ENCODE results near the gene PHF20.
"Not testable (repeated sequence)": the region's sequence is repeated elsewhere in the genome, so short reads cannot be mapped to it uniquely, and the experiment has no call there.

The PHF20 gene

DNA sequence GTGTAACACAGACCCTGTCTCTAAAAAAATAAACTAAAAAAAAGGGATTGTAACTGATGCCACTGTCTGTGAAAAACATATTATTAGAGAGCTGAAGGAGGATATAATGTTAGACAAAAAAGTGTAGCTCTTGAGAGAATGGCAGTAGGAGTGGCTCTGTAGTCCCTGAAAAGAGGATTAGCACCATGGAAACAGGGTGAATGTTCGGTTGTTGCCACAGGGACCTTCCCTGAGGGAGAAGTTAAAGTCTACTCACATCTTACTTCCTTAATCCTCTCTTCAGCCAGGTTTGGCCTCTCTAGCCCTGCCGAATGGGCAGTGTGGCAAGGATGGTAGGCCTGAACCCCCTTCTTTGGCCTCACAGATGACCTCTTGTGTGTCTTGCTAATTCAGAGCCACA lies 170.4 kb downstream of the PHF20 start:
- DNase-seq, result no peak

DNA sequence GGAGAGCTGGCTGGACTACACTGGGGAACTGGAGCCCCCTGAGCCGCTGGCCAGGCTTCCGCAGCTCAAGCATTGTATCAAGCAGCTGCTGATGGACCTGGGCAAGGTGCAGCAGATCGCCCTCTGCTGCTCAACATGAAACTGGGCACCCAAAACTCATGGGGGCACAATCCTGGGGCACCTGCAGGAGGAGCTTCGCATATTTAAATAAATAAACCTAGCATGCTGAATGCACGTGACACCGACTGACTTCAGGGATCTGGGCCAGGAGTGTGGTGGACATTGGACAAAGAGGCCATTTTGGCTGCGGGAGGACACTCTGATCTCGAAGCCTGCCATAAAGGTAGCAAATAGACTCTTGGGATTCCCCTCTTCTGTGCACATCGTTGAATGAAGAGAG lies 175.7 kb downstream of the PHF20 start:
- peak; percentile 12 for DNase-seq

DNA sequence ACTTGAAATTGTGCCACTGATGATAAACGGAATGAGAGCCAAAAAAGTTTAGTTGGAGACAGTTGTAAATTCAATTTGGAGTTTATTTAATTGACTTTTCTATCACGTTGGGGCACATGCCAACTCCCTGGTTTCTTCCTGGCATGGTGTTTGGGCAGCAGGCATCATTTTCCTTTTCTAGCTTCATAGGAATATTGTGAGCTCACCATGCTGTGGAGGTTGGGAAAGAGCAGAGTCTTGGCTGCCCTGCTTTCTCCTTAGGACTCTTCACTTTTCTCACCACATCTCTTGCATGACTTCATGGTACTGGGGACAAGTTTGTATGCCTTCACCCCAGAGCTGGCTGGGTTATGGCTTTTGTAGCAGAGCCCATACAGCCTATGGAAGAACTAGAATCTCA lies 176.1 kb downstream of the PHF20 start:
- DNase-seq, result no peak

DNA sequence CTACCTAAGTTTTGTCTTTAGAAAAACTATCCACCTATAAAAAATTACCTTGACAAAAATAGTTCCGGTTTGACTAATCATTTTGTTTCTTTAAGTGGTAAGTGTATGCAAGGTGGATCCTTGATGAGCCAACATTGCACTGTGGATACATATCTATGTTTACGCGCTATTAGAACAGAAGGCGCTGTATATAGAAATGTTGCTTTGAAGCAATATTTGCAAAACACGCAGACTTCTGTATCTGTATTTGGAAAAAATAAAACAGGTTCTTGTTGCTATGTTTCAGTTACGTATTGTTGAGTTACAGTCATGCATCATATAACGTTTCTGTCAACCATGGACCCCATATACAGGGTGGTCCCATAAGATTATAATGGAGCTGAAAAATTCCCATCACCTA lies 178.3 kb downstream of the PHF20 start:
- DNase-seq, result no peak

DNA sequence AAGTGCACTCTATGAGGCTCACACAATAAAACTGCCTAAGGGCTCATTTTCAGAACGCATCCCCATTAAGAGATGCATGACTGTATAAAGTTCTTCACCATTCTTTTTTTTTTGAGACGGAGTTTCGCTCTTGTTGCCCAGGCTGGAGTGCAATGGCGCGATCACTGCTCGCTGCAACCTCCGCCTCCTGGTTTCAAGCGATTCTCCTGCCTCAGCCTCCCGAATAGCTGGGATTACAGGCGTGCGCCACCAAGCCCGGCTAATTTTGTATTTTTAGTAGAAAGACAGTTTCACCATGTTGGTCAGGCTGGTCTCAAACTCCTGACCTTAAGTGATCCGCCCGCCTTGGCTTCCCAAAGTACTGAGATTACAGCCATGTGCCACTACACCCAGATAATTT lies 180.3 kb downstream of the PHF20 start:
- DNase-seq, result not testable (repeated sequence)

DNA sequence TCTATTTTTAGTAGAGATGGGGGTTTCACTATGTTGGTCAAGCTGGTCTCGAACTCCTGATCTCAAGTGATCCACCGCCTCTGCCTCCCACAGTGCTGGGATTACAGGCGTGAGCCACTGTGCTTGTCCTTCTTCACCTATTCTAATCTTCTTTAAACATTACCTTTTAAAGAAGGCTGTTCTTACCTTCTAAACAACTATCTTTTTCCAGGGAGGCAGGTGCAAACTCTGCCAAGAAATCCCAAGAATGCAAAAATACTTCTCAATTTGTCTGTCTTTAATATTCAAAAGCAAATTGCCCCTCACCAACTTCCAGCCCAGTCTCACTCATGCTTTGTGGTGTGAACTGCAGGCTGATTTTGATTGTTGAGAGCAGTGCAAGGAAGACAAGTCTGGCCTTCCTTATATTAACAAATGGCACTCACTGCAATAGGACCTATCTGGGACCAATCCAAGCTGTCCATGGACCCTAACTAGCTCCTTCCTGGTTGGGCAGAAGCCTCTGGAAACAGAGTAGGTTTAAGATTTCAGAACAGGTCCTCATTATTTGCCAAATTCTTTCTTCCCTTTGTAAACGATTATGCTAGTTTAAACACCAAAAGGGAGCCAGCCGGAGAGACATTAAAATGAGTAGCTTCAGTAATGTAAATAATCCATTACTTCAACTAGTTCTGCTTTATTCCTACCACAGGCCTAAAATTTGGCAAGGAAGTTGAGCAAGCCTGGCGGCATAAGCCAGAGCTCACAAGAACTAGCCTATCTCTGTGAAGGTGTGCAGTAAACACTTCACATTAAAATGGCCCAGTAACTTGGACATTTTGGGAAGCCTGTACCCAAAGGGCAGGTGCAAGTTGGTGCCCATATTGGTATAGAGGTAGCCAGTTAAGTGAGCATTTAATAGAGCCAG lies 180.9 kb downstream of the PHF20 start:
- DNase-seq, result no peak

DNA sequence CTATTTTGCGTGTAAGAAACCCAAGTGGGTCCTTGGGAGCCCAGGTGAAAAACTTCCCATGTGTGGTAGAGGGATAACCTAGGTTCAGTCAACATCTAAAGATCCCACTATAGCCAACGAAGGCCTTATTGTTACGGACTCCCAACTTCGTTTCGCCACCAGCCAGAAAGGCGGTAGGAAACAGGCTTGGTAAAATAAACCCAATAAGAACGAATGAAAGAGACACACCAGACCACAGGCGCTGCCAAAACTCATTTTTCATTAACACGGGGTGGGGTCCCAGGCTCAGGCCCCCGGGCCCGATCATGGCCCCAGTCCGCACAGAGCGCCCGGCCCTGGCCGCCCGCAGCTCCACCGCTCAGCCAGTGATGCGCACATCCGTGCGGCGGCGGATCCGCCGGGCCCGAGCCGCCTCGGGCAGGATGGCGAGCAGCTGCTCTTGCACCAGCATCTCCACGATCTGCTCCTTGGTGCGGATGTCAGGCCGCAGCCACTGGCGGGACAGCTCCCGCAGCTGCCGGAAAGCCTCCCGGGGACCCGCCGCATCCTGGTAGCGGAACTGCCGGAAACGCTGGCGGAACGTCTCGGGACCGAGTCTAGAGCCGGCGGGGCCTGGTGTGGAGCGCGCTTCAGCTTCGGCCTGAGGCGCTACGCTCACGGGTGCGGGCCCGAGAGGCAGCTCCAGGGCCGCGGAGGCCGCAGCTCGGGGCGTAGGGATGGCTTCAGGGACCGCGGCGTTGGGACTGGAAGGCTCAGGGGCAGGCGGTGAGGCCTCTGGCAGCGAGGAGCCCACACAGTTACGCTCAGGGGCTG lies 181.8 kb downstream of the PHF20 start:
- peak; percentile 60 for DNase-seq

DNA sequence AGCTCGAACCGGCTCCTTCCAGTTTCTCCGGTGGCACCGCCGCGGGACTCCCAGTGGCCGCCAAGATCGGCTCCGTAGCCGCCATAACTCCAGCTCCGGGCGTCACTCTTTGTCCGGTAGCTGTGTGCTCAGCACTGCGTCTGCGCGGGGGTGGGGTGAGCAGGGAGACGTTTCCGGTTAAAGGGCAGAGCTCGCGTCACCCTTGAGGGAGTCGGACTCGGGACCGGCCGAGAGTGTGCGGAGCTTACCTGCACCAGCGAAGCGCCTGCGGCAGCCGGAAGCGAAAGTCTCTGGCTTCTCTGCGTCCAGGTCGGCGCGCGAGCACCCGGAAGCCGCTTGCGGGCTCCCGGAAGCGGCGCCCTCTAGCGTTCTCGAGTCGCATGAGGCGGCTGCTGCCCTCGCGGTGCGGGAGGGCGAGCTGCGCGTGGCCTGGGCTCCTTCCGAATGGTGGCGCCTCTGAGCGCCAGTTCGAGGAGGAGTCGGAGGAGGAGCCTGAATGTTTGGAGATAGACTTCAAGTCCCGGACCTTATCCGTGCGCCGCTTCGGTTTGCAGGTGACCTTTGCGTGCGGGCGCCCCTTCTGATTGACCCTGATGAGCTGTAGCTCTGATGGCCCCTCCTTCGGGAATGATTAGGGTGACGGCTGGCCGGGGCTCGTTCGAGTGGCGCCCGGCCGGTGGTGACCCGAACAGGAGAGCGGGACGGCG lies 182.5 kb downstream of the PHF20 start, which contains the start of gene SCAND1:
SCAND1 (minus strand) TSS at position 303 of the 707 bp plus-strand sequence; CDS start at position 85, 218 bp downstream.
- peak; percentile 96 for DNase-seq

DNA sequence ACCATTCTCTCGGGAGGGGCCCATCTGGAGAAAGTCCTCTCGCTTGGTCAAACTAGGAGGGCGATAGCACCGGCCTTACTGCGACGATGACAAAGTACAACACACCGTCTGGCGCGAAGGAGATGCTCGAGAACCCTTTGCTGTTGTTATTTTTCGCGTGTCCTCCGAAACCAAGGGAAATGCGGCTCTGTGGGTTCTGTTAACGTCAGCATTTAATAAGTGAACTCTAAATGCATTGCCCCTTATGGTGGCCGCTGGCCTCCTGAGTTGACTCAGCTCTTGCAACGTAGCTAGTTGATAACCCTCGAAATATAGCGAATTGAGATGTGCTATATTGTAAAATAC lies 183.1 kb downstream of the PHF20 start:
- DNase-seq, result peak; percentile 26

DNA sequence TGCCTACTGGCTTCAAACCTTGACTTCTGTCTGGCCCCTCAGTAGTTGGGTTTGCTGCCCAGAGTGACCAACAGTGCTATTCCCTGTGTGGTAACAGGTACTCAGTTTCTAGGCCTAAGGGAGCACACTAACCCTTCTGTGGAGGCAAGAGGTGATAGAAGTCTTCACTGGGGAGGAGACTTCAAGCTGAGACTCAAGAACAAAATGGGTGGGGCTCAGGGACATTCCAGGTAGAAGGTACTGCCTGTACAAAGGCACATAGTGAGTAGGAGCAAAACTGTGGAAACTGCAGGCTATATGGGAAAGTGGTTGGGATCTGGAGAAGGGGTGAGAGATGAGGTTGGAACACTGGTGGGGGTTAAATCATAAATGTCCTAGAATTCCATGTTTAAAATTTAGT lies 184.8 kb downstream of the PHF20 start:
- no peak for DNase-seq

DNA sequence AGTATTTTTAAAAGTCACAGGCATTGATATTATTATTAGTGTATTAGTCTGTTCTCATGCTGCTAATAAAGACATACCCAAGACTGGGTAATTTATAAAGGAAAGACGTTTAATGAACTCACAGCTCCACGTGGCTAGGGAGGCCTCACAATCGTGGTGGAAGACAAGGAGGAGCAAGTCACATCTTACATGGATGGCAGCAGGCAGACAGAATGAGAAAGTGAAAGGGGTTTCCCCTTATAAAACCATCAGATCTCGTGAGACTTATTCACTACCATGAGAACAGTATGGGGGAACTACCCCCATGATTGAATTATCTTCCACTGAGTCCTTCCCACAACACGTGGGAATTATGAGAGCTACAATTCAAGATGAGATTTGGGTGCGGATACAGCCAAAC lies 187.5 kb downstream of the PHF20 start:
- not testable (repeated sequence) for DNase-seq

DNA sequence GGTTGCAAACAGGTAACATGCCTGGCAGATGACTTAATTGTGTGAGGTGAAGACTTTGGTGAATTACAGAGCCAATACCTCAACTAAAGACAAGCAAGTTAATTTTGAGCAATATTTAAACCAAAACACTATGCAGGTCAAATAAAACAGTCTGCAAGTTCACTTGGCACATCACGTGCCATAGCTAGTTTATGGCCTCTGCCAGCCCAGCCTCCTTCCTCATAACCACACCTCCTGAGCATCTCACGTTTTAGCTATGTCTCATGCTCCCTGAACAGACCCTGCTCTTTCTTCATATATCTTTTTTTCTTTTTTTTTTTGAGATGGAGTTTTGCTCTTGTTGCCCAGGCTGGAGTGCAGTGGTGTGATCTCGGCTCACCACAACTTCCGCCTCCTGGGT lies 192.1 kb downstream of the PHF20 start:
- no peak for DNase-seq

DNA sequence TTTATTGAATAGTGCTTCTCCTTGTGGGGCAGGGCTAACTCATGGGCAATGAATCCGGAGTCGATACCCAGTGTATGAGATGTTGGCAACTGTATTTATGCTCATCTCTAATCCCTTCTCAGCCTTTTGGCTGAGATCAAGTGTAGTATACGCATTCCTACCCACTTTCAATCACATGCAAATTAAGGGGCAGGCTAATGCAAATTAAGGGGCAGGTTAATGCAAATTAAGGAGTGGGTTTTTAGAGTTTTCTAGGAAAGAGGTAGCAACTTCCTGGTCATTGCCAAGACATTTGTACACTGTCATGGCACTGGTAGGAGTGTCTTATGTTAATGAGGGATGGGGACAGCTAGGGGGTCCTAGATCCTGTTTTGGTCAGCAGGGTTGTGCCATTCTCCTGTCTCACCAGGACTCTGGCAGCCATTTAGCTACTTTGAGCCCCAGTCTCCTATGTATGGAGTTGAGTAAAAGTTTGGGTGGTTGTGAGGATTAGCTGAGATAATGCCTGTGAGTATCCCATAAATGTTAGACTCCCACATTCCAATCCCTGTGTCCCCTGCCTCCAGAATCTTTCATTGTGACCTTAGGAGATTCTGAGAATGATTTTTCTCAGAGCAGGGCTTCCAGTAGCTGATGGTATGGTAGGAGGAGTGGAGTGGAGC lies 196.3 kb downstream of the PHF20 start, which contains the start of gene CNBD2:
CNBD2 (plus strand) TSS at position 612 of the 662 bp plus-strand sequence. CDS start 173 bp downstream, outside the sequence.
- no peak for DNase-seq

DNA sequence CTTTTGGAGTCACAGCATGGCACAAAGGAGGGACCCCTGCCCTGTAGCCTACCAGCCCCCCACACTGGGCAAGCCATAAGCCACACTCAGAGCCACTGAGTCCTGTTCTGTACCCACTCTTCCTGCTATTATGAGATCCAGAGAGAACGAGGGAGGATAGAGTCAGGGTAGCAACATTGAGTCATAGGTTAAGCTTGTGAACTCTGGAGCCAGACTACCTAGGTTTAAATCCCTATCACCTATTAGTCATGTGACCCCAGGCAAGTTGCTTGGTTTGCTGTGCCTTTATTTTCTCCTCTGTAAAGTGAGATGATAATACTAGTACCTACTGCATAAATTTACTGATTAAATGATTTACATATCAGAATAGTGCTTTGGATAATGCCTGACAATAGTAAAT lies 197.1 kb downstream of the PHF20 start:
- DNase-seq, result no peak

DNA sequence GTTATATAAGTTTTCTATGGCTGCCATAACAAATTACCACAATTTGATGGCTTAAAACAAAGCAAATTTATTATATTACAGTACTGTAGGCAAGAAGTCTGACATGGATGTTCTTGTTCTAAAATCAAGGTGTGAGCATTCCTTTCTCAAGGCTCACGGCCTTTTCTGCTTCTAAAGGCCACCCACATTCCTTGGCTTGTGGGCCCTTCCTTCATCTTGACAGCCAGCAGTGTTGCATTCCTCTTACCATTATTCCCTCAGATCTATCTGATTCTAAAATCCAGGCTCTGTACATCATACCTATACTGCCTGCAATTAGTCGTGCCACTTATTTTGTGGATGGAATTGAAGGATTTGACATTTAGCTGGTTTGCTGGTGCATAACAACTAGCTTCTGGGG lies 200.2 kb downstream of the PHF20 start:
- no peak for DNase-seq

DNA sequence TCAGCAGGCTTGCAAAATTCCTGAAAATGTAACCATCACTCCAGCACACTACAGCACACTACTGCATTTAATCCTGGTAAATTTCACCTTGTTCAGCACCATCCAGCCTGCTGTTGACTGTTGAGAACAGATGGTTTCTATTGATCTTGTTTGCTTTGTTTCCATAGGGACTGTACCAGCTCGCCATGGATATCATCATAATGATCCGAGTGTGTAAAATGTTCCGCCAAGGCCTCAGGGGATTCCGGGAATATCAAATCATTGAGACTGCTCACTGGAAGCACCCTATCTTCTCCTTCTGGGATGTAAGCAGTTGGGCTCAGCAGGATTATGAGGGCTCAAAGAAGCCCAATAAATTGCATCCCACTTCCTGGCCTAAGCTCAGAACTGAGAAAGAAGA lies 200.6 kb downstream of the PHF20 start:
- DNase-seq, result no peak

DNA sequence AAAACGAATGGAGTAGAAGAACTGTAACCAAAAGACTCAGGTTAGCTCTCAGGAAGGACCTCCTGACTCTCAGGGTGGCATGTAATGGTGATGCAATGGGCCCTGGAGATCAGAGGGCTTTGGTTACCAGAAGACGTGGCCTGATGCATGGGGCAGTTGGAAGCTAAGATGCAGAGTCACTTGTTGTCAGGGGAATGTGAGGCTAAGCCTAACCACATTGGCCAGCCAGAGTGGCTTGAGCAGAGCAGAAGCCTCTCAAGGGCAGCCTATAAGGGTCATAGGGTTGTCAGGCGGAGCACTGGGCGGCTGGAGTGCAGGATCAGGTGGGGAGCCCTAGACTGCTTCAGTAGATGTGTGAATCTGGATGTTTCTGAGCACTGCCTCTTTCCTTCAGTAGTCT lies 202.4 kb downstream of the PHF20 start:
- no peak for DNase-seq

DNA sequence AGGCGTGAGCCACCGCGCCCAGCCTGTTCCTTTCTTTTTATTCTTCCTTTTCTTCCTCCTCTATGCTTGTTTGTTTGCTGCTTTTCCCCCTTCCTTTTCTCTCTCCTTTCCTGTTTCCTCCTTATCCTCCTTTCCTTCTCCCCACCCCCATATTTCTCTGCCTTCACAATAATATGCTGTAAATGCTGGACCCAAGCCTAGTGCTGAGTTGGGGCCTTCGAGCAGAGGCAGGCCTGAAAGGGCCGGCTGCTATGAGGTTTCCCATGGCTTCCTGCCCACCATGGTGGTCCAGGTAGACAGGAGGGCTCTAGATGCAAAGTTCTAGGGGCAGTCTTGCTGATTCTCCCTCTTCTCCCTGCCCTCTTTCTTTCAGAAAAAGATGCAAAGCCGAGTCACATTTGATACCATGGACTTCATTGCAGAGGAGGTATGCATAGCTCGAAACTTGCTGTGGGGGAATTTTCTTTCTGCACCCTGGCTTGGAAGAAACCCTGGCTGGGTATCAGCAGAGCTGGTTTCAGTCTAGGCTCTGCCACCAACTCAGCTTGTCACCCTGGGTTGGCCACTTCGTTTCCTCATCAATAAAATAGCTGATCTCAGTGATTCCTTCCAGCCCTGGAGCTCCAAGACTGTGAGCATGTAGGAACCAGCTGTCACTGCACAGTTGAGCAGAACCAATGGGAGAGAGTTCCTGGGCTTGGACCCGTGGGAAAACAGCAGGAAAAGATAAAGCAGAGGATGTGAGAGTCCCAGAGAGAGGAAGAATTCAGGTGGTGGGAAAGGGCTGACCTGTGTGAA lies 204.0 kb downstream of the PHF20 start:
- DNase-seq, result no peak

DNA sequence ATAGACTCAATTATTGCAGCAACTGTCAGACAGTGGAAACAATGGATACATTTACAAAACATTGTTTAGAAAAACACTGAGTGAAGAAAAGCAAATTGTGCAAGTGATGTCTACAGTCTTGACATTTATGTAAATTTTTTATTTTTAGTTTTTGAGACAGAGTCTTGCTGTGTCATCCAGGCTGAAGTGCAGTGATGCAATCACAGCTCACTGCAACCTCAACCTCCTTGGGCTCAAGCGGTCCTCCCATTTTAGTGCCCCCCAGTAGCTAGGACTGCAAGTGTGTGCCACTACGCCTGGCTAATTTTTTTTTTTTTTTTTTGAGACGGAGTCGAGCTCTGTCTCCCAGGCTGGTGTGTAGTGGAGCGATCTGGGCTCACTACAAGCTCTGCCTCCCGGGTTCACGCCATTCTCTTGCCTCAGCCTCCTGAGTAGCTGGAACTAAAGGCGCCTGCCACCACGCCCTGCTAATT lies 206.3 kb downstream of the PHF20 start:
- no peak for DNase-seq

DNA sequence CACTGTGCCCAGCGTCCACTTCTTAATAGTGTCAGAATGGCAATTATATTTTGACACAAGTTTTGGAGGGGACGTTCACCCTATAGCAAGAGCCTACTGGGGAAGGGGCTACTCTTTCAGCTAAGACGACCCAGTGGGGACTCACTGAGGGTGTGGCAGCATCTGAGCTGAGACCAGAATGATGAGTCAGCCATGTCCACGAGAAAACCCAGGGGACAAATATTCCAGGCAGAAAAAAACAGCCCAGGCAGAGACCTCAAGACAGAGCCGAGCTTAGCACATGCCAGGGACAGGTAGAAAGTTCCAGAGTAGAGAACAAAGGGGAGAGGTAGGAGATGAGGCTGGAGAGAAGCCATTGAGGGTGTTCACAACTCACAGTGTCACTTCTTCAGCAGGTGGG lies 207.7 kb downstream of the PHF20 start:
- no peak for DNase-seq

DNA sequence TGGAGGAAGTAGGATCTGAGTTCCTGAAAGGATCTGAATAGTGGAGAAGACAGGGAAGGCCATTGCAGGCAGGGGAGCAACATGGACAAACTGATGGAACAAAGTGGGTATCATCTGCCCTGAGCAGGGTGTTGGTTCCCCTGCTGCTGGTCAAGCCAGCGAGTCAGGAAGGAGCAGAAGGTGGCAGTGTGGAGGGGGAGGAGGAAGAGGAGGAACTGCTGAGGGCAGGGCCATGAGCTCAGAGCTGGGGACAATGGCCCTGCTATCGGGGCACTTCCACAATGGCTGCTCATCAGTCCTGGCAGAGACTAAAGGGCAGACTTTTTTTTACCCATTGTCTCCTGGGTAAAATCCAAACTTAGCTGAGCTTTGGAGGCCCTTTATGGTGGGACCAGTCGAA lies 210.2 kb downstream of the PHF20 start:
- DNase-seq, result no peak

DNA sequence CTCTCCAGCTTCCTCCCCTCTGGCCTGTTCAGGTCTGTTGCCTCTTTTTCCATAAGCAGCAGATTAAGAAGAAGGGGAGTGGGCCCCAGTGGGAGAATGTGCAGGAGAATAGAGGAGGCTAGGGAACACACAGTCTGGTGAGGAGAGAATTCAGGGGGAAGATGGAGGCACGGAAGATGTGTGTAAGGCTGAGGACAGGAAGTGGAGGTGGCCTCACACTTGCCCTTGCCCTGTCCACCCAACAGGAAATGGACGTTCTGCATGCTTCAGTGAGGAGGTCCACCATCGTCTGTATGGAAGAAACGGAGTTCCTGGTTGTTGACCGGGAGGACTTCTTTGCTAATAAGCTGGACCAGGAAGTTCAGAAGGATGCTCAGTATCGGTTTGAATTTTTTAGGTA lies 212.6 kb downstream of the PHF20 start:
- no peak for DNase-seq
